ENCODE results near the gene ANGPTL8.
A peak's percentile ranks its signal among the peaks of the same experiment; 100 is the strongest.

The ANGPTL8 gene

DNA sequence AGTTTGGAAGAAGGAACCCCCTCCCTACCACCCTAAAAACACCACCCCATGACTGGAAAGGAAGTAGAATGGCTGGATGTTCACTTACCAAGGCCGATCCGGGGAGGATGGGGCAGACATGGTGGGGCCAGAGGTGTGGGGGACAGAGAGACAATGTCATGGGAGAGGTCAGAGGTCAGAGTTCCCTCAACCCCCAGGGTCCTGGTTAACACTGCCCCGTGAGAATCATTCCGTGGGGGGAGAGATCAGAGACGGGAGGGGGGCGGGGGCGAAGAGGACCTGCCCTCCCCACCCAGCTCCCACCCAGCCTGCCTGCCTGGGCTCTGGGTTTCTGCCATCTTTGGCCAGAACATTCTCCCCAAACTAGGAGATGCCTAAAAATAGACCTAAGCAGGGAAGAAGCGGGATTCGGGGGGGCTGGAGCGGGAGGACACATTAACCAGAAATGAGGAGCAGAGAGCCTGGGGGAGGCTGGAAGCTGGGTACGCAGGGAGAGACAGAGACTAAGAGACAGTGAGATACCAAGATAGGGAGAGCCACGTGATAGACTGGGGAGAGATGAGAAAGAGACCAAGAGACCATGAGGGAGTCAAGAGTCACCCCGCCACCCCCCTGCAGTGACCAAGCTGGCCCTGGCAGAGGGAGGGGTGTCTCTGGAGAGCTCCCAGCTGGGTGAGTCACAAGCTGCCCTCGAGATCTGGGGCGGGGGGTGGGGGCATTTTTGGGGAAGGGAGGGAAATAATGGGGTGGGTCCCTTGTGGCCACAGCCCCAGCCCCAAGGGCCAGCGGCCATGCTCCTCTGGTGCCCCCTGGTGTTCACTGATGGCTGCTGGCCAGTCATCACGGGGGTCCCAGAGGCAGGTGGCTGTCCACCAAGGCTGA is 36.0 kb upstream of the ANGPTL8 start:
- peak; percentile 26 for DNase-seq (ENCODE audit: low spot score)

DNA sequence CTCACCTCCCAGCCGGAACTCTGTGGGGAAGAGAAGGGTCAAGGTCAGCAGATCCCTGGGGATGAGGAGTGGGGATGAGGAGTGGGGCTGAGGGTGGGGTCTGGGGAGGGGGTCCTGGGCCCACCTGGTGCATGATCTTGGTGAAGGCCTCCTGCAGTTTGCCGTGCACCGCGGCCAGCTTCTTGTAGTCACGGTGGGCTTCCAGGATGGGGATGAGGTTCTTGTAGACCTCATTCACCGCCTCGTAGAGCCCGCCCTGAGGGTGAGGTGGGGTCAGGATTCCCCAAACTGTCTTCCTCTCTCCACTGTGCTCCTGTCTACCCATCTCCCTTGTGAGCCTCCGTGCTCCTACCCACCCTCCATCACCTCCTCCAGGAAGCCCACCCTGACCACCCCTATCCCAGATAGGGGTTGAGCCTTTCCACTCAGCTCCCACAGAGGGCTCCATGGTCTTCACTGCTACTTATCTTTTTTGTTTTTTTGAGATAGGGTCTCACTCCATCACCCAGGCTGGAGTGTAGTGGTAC is 35.3 kb upstream of the ANGPTL8 start:
- DNase-seq (ENCODE audit: low spot score) = no peak

DNA sequence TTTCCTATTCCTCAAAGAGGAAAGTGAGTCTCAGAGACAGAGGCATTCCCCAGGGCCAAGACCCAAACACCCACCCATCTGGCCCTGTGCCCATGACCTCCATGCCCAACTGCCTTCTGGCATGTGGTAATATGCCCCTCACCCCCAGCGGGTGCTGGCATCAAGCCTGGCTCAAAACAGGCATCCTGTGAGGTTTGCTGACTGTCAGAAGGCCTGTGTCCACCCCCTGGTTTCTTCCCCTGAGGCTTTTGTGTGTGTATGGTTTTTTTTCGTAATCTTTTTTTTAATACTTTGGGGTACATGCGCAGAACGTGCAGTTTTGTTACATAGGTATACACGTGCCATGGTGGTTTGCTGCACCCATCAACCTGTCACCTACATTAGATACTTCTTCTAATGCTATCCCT is 34.5 kb upstream of the ANGPTL8 start:
- no peak for DNase-seq (ENCODE audit: low spot score)

DNA sequence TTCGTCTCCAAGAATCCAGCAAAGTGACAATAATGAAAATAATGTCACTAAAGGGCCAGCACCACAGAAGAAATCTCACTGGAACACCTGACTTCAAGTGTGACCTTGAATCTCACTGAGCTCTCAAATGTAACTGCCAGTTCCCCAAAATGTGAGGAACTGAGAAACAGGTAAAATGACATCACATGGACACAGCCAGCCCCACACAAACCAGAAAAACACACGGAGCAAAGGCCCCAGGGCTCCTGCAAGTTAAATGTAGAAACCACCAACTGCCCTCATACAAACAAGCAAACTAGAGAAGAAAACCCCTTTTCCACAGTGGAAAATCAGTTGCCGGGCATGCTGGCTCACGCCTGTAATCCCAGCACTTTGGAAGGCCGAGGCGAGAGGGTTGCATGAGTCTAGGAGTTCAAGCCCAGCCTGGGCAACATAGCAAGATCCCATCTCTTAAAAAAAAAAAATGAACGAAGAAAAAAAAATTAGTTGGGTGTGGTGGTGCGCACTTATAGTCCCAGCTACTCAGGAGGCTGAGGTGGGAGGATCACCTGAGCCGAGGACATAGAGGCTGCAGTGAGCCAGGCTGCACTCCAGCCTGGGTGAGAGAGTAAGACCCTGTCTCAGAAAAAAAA is 33.4 kb upstream of the ANGPTL8 start:
- DNase-seq (ENCODE audit: low spot score) = no peak

DNA sequence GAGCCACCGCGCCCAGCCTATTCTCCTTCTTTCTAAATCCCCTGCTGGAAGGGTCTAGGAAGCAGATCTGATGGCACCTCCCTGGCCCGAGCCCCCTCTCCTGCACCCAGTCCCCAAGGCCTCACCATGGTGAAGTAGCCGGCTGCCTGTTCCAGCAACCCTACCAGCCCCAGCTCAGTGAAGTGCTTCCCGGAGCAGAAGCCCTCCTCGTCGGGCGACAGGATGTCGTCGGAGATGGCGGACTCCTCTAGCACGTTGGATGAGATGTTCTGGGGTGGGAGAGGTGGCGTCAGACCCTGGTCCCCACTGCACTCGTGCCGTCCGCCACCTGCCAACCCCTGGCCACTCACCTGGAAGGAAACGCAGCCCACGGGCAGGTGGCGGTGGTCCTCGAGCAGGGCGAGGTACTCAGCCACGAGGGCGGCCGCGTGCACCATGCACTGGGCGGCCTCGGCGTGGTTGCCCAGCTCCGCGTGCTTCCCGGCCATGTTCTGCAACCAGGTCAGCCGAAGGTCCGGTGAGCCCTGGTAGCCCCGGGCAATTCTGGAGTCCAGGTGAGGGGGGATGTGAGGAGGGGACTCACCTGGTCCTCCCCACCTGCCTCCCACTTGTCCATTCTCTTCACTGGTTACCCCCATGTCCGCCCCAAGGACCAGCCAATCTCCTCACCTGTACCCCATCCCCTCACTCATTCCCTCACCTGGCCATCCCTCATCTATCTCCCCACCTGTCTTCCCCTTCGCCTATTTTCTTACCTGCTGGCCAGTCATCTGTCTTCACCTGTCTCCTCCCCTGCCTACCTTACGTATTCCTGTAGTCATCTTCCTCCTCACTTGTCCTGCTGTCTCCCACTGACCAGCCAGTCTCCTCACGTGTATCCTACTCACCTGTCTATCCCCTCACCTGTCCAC is 30.6 kb upstream of the ANGPTL8 start:
- no peak for DNase-seq (ENCODE audit: low spot score)

DNA sequence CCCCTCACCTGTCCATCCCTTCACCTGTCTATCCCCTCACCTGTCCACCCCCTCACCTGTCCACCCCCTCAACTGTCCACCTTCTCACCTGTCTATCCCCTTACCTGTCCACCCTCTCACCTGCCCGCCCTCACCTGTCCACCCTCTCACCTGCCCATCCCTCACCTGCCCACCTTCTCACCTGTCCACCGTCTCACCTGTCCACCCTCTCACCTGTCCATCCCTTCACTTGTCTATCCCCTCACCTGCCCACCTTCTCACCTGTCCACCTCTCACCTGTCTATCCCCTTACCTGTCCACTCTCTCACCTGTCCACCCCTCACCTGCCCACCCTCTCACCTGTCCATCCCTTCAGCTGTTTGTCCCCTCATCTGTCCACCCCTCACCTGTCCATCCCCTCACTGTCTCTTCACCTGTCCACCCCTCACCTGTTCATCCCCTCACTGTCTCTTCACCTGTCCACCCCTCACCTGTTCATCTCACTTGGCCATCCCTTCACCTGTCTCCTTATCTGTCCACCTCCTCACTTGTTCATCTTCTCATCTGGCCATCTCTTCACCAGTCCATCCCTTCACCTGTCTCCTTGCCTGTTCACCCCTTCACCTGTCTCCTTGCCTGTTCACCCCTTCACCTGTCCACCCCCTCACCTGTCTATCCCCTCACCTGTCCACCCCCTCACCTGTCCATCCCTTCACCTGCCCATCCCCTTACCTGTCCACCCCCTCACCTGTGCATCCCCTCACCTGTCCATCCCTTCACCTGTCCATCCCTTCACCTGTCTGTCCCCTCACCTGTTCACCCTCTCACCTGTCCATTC is 29.4 kb upstream of the ANGPTL8 start:
- DNase-seq (ENCODE audit: low spot score) = no peak

DNA sequence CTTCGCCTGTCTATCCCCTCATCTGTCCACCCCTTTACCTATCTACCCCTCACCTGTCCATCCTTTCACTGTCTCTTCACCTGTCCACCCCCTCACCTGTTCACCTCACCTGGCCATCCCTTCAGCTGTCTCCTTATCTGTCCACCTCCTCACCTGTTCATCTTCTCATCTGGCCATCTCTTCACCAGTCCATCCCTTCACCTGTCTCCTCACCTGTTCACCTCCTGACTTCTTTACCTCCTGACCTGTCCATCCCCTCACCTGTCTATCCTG is 28.8 kb upstream of the ANGPTL8 start:
- DNase-seq (ENCODE audit: low spot score) = no peak

DNA sequence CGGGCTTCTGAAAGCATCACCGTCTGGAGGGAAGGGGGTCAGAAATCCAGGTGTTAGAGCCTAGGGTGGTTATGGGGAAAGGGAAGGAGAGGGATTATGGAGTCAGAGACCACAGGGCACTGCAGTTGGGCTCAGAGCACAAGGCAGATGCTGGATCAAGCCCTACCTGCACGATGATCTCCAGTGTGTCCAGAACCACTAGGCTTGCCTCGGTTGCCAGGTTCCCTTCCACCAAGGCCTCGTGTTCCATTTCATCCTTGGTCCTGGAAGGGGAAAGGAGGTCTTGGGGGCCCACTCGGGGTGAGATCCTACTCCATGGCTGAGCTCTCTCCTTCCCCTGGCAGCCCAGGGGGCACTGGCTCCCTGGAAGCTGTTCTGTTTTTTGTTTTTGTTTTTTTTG is 25.0 kb upstream of the ANGPTL8 start:
- DNase-seq (ENCODE audit: low spot score) = no peak

DNA sequence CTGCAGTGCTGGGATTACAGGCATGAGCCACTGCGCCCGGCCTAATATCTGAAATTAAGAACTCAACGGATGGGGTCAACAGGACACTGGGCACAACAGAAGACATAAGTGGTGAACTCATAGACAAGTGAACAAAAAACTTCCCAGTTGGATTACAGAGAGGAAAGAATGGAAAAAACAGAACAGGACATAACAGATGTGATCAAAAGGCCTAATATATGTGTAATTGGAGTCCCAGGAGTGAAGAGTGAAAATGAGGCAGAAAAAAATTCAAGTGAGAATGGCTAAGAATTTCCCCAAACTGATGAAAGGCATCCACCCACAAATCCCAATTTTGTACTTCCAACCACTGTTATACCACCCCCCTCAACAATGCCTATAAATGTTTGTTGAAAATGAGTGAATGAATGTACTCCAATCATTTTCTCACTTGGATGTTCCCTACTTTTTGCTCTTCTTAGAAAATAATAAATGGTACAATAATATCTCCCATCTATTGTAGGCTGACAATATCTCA is 18.3 kb upstream of the ANGPTL8 start:
- no peak for DNase-seq (ENCODE audit: low spot score)

DNA sequence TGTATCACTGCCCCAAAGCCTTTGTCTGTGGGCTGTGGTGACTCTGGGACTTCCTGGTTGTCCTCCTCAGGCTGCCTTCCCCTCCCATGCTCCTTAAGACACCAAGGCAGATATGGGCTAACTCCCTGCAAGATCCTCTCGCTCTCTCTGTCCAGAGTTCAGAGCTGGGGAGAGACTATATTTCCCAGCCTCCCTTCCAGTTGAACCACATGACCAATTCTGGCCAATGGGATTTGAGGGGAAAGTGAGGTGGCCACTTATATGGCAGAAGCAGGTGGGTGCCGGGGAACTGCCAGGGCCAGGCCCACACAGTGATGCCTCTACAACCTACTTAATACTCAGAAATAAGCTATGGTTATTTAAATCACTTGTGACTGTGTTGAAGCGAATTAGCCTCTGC is 16.2 kb upstream of the ANGPTL8 start:
- no peak for DNase-seq (ENCODE audit: low spot score)

DNA sequence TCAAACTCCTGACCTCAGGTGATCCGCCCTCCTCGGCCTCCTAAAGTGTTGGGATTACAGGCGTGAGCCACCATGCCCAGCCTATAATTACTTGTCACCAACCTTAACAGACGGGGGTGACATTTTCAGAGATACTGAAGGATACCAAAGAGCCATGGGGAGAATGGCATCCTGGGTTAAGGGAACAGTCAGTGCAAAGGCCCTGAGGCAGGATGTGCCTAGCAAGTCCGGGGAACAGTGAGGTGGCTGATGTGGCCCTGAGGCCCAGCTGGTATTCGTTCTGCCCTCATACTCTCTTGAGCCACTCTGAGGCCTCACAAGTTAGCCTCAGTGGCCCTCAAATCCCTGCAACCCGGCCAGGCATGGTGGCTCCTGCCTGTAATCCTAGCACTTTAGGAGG is 15.0 kb upstream of the ANGPTL8 start:
- no peak for DNase-seq (ENCODE audit: low spot score)

DNA sequence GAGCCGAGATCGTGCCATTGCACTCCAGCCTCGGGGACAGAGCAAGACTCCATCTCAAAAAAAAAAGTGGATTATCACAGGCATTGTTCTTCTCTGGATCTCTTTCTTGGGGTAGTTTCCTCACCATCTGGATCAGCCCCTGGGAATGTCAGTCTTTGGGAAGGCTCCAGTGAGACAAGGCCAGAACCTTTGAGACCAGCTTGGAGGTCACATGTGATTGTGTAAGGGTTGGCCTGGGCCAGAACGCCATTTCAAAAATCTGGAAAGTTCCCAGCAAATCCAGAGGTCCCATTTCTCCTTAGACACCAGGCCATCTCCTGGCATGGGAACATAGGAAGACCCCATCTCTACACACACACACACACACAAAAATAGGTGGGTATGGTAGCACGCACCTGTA is 14.2 kb upstream of the ANGPTL8 start:
- no peak for DNase-seq (ENCODE audit: low spot score)

DNA sequence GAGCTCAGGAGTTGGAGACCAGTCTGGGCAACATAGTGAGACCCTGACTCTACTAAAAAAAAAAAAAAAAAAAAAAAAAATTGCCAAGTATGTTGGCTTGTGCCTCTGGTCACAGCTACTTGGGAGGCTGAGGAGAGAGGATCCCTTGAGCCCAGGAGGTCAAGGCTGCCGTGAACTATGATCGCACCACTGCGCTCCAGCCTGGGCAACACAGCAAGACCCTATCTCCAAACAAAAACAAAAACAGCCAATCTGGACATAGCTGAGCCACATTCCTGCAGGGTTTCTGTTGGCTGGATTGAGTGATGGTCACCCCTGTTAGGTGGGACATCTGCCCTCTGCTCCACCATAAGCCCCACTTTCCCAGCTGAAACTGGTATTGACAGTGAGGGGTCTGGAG is 13.6 kb upstream of the ANGPTL8 start:
- DNase-seq (ENCODE audit: low spot score) = no peak

DNA sequence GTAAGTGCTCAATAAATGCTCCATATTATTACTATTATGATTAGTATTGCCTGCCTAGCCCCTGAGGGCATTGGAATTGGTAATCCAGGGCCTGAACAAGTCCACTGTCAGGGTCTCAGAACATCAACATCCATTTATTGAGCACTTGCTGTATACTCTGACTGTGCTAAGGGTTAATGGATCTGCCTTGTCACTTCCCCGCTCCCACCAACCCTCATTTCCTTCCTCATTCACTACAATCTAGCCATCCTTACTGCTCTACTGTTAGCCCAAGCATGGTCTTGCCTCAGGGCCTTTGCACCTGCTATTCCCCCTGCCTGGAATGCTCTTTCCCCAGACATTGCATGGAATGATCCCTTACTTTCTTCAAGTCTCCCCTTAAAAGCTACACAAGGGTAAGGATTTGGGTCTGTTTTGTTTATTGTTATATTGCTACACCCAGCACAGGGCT is 12.7 kb upstream of the ANGPTL8 start:
- DNase-seq (ENCODE audit: low spot score) = no peak

DNA sequence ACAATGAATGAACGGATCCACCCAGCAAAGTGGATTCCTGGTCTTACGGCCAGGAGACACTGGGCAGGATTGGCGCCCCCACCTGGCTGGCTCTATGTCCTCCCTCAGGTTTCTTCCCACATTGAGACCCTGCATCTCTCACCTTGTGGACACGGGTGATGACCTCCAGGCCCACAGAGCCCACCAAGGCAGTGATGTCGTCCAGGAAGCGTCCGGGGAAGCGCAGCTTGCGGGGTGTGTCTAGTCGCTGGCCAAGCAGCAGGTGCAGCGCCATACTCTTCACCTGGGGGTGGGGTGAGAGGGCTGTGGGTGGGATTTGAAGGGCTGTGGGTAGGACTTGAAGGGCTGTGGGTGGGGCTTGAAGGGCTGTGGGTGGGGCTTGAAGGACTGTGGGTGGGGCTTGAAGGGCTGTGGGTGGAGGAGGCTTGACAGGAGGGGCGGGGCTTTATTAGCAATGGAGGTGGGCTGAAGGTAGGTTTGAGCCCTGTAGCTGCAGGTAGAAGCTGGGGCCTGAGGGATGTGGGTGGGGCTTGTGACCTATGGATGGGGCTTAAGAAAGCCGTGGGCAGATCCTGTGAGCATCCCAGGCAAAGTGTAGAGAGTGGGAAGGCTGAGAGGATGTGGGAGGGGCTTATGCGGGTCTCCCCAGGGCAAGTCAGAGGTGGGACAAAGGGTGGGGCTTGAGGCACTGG is 12.1 kb upstream of the ANGPTL8 start:
- DNase-seq (ENCODE audit: low spot score) = no peak

DNA sequence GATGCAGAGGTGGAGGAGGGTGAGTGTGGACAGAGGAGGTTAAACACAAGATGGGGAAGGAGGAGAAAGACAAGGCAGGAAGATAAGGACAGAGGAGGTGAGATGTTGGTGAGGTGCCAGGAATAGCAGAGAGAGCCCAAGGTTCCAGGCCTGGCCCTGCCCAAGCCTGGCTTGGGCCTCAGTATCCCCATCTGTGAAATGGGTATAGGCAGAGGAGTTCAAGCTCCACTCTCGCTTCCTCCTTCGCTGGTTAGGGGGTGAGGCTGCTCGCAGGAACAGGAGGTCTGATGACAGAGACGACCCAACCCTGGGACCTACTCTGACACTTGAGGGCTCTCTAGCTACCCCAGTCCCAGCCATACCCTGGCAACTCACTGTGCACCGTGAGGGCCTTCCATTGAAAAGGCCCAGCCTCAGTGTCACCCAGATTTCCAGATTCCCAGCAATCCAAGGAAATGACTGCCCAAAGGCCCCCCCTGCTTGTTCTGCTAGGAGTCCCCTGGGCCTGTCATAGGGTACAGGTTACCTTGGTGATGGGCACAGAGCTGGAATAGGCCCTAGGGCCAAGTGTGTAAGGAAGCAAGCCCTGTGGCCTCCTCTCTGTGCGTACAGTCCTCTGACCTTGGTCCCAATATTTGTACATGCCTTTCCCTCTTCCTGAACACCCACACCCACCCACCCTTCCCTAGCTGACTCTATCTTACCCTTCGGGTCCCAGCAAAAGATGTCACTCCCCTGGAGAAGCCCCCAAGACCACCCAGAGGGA is 8.6 kb upstream of the ANGPTL8 start:
- DNase-seq (ENCODE audit: low spot score) = no peak

DNA sequence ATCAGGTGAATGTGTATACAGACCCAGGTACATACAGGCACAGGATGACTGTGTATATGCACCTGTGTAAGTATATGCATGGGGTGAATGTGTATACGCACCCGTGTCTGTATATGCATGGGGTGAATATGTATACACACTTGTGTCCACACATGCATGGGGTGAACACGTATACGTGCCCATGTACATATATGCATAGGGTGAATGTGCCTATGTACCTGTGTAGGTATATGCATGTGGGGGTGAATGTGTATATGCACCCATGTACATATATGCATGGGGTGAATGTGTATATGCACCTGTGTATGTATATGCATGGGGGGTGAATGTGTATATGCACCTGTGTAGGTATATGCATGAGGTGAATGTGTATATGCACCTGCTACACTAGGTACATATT is 6.9 kb upstream of the ANGPTL8 start:
- no peak for DNase-seq (ENCODE audit: low spot score)

DNA sequence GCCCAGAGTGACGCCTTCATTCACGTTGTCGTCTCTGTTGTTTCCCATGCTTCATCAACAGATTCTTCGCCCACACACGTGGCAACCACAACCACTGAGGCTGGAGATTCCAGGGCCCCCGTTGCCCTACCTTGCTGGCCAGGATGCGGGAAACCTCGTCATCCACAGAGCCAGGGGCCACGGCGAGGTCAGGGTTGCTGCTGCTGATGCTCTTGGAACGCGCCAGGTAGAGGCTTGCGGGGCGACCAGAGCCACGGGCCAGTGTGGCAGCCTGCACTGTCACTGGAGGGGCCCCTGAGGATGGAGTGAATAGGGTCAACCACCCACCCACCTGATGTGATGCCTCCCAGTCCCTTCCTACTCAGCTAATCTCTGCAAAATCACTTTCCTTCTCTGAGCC is 6.3 kb upstream of the ANGPTL8 start:
- no peak for DNase-seq (ENCODE audit: low spot score)

DNA sequence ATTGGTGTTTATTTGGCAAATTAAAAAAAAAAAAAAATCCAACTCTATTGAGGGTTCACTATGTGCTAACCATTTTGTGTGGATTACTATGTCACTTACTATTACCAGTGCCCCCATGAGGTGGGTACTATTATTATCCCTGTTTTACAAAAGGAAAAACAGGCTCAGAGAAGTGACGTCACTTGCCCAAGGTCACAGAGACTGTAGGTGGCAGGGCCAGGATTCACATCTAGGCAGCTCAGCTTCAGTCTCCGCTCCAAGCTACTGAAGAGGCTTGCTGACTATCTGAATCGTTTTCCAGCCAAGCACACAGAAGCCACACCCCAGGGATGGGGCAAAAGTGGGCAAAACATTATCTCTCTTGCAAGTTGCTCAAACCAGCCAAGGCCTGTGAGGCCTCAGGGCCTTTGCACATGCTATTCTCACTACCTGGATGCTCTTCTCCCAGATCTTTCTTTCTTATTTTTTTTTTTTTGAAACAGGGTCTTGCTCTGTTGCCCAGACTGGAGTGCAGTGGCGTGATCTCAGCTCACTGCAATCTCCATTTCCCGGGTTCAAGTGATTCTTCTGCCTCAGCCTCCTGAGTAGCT is 4.8 kb upstream of the ANGPTL8 start:
- no peak for DNase-seq (ENCODE audit: low spot score)

All from pons (tissue), 1 donor.